Hindlimb muscle (tissue), 1 donor: Measurements from ENCODE around the gene MYO1F. TPM values are rescaled to one million over a fixed set of nuclear protein-coding genes. Genes with fewer than 3 reads are reported as not detected.

Experiments
- DNase-seq: peaks from one replicate; pipeline ENCODE4 v3.0.0-alpha.2; 2013
- polyA plus RNA-seq: library from polyadenylated mRNA; unstranded; fragments of 120-200 nt; gene quantifications from one replicate; pipeline ENCODE4 v1.2.1, GENCODE V29; 2013; ENCODE audit not compliant: insufficient read length

MYO1F gene
- polyA plus RNA-seq, 1 donor: 12.3 TPM

DNA sequence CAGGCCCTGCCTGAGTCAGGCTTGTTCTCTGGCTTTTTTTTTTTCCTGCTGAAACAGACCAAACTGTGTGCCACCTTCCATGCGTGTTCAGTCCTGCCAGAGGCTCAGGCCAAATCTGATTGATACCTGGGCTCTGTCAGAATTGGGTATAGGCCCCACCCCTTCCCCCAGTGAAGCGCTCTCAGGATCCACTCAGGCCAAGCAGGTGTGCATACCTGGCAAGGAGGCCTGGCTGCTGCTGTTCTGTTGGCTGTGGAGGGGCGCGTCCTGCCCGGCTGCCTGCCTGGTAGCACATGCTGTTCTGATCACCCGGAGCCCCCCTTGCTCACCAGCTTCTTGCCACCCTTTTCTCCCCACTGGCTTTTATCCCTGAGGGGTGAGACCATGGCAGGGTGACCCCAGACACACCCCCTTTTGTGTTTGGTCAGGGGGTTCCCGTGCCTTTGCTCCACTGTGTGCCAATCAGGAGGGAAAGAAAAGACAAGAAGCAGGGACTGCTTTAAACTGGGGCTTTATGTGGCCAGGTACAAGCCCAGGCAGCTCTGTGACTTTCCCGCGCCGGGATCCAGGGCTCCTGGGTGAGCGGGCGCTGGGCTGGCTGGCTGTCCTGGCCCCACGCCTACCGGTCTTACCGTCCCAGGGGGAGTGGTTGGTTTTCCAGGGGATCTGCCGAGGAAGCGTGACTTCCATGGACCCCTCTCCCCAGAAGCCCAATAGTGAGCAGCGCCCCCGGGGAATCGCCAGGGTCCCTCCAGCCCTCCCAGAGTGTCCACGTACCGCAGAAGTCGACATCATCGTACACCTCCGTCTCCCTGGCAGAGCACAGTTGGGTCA is 87.5 kb downstream of the MYO1F start:
- DNase-seq: no peak

DNA sequence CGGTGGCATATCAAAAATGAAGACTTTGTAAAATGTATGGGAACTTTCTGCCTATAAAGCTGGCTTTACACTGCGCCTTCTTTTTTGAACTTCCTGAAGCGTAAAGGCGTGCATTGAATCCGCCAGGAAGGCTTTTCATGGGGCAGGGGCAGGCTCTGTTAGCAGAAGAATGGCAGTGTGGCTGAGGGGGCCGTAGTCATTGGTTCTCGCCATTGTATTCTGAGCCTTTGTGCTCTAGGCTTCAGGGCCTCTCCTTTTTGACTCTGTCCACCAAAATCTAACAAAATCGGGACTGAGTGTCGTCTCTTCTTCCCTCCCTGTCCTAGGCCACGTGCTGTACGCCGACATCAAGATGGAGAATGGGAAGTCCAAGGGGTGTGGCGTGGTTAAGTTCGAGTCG is 88.9 kb downstream of the MYO1F start:
- no peak for DNase-seq

DNA sequence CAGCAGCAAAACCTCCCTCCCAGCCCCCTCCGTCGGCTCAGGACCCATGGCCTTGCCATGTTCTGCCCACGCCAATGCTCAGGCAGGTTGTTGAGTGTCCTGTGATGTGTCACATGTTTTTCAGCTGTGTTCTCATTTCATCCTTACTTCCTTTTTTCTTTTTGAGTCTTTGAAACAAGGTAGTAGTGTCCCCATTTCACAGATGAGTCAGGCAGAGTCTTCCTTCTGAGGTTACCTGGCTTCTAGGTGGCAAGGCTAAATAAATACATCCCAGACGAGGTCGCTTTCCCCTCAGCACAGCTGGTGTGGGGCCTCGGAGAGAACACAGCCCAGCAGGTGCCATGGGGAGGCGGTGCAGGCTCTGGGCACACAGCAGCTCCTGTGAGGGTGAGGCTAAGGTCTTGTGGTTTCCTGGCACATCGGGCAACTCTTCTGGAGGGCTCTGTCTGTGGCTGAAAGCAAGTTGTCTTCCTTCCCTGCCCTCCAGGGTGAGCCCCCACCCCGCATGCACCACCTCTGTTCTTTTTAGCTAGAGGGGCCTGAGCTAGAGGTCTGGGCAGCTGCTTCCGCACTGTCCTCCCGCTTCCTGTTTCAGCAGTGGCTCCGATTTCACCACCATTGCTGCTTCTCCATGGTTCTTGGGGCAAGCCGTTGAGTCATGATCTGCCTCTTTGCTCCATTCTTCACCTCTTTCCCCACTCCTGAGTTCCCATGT is 89.9 kb downstream of the MYO1F start:
- DNase-seq: no peak

GRCh38 chr19:8486661-8487136 is 90.5 kb downstream of the MYO1F start:
- DNase-seq: no peak

DNA sequence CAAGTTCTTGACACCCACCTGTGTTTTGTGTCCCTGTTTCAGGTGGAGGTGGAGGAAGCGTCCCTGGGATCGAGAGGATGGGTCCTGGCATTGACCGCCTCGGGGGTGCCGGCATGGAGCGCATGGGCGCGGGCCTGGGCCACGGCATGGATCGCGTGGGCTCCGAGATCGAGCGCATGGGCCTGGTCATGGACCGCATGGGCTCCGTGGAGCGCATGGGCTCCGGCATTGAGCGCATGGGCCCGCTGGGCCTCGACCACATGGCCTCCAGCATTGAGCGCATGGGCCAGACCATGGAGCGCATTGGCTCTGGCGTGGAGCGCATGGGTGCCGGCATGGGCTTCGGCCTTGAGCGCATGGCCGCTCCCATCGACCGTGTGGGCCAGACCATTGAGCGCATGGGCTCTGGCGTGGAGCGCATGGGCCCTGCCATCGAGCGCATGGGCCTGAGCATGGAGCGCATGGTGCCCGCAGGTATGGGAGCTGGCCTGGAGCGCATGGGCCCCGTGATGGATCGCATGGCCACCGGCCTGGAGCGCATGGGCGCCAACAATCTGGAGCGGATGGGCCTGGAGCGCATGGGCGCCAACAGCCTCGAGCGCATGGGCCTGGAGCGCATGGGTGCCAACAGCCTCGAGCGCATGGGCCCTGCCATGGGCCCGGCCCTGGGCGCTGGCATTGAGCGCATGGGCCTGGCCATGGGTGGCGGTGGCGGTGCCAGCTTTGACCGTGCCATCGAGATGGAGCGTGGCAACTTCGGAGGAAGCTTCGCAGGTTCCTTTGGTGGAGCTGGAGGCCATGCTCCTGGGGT is 91.5 kb downstream of the MYO1F start:
- no peak for DNase-seq

GRCh38 chr19:8484331-8484894 is 92.8 kb downstream of the MYO1F start:
- no peak for DNase-seq

GRCh38 chr19:8483165-8483564 is 94.1 kb downstream of the MYO1F start:
- DNase-seq: no peak

DNA sequence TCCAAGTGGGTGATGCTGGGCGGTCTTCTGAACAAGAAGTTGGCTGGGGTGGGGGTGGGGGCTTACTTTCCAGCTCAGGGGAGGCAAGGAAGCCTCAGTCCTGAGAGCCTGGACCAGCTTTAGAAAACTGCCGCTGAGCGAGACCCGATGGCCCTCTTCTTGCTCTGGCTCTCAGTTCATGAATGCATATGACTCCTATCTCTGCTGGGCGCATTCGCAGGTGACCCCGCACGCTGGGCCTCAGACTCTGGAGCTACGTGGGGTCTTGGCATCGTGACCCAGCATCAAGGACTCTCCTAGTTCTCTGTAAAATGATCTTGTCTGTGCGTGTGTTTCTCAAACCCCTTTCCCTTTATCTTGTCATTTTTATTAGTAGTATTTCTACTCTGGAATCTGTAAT is 94.5 kb downstream of the MYO1F start:
- no peak for DNase-seq

GRCh38 chr19:8481616-8482015 is 95.6 kb downstream of the MYO1F start:
- DNase-seq: no peak

GRCh38 chr19:8481201-8481600 is 96.0 kb downstream of the MYO1F start:
- no peak for DNase-seq

DNA sequence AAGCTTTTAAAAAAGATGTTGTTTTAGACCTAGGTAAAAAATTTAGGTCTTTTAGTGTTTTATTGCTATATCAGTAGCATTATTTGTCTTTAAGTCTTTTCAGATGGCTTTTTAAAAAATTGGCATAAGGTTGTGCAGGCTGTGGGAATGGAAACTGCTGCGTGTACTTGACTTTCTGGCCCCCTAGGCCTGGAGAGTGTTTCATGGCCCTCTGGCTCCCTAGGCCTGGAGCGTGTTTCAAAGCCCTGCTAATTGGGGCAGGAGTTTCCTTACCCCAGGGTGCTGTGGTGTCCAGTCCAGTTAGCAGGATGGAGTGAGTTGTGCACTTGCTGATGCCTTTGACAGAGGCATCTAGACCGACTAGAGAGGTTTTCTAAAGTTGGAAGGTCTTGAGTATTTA is 98.6 kb downstream of the MYO1F start:
- DNase-seq: no peak

- DNase-seq: no peak
Measured at GRCh38 chr19:8477889-8478288, 99.4 kb downstream of the MYO1F start.

DNA sequence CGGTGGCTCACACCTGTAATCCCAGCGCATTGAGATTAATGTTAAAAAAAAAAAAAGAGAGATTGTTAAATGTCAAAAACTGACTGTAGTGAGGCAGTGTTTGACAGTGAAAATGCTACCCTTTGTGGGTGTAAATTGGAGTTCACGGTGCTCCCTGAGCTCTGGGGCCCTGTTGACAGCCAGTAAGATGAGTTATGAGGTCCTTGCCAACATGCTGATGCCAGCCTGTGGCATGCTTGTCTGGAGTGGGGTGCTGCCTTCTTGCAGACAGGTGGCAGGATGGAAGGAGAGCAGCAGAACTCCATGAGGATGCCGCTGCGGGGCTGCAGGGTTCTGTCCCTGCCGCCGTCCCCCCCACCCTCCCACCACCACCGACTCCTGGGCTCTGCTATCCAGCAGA is 100.7 kb downstream of the MYO1F start:
- no peak for DNase-seq

DNA sequence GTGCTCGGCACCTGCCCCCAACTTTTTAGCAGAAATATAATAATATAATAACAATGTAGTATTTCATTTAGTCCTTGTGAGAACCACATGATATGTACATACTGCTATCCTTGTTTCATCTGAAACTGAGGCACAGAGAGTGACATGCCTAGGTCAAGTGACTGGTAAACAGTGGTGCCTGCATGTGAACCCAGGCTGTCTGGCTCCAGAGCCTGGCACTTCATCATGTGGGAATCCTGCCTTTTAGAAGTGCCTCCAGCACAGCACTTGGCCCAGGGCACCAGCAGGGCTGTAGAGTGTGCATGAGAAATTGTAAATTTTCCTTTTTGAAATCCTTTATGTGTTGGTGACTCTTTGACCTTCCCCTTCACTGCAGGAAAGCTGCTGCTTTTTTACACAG is 102.2 kb downstream of the MYO1F start:
- DNase-seq: no peak

DNA sequence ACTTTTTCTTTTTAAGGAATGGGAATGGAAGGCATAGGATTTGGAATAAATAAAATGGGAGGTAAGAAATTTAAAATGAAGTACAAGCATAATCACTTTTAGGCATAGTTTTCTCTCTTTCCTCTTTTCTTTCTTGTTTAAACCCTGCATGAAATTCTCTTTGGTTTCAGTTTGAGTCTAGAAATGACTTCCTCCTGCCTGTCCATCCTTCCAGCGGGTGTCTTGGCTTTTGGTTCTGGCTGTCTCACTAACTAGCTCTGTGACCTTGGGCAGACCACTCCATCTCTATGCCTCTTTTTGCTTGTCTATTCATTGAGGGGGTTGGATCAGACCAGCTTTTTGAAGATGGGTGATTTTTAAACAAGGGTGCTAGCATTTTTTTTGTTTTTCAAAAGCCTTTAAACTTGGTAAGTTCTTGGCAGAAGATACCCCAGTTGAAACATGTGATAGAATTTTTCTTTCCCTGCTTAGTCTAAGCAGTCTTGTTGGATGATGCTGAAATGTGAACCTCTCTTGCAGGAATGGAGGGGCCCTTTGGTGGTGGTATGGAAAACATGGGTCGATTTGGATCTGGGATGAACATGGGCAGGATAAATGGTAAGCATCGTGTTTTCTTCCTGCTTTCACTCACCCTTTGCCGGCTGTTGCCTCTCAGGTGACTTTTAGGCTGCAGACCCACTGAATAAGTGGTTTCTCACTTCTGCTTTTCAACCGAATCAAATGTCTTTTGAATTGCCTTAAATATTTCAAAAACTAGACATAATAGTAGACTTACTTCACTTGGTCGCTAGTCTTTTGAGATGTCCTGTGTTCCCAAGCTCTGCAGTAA is 103.4 kb downstream of the MYO1F start:
- DNase-seq: no peak

Other genes with a start within 250 kb of the MYO1F start
- gene KANK3, start 234.2 kb downstream of the MYO1F start, polyA plus RNA-seq: 15.8 TPM
- 3.6 TPM for gene ANGPTL4, start 213.3 kb downstream of the MYO1F start, polyA plus RNA-seq
- 85.3 TPM for gene RAB11B, start 187.1 kb downstream of the MYO1F start, polyA plus RNA-seq
- 16.9 TPM for gene MARCHF2, start 164.1 kb downstream of the MYO1F start, polyA plus RNA-seq
- 198 TPM for gene HNRNPM, start 132.5 kb downstream of the MYO1F start, polyA plus RNA-seq
- gene PRAM1, start 74.8 kb downstream of the MYO1F start, polyA plus RNA-seq: 2.9 TPM
- 20.0 TPM for gene ZNF414, start 63.3 kb downstream of the MYO1F start, polyA plus RNA-seq
- gene ADAMTS10, start 33.3 kb upstream of the MYO1F start, polyA plus RNA-seq: 31.2 TPM
- not detected for gene NFILZ, start 53.2 kb upstream of the MYO1F start, polyA plus RNA-seq
- not detected for gene ACTL9, start 121.4 kb upstream of the MYO1F start, polyA plus RNA-seq
- gene OR2Z1, start 144.2 kb upstream of the MYO1F start, polyA plus RNA-seq: not detected